HCT116 (cell line): Measurements from ENCODE around the gene MAP2K2. TPM values are rescaled to one million over a fixed set of nuclear protein-coding genes. Genes with fewer than 3 reads are reported as not detected.

Experiments
- ATAC-seq: fragments of 200-7000 bp; cut with Tn5 transposase; 2 replicates; pipeline ENCODE4 v1.9.1; 2020; ENCODE audit warnings: mild to moderate bottlenecking, moderate library complexity
- BruUV-seq: library from RNA; stranded (reverse); fragments of 400-500 nt; replicated peaks from 2 replicates; lab custom pipeline; 2021; lab: Mats Ljungman, UMichigan
- CTCF ChIA-PET: fragments of 300-600 bp; sonication (Branson Sonifier 250); formaldehyde crosslinking; loops from one replicate; lab custom pipeline; 2021; ENCODE audit warnings: antibody characterized with exemption; lab: Charles Lee
- POLR2A ChIA-PET: fragments of 300-600, 350-600 bp; sonication (Branson Sonifier 250); formaldehyde crosslinking; loops from one replicate; lab custom pipeline; 2021; ENCODE audit warnings: antibody characterized with exemption; lab: Charles Lee
- RAD21 ChIA-PET, 2 experiments: fragments of 300-600 bp; sonication (Branson Sonifier 250); formaldehyde crosslinking; loops; one replicate each; lab custom pipeline; 2023; ENCODE audit warnings: low total read pairs in 2 of 2; ENCODE audit not compliant: uncharacterized antibody in 2 of 2, unreplicated experiment in 2 of 2, low non-redundant PET in 1 of 2; lab: Charles Lee
- DNase-seq: peaks from one replicate; pipeline ENCODE4 v3.0.0-alpha.2; 2010; ENCODE audit warnings: low read depth, low spot score
- H2AFZ ChIP-seq: fragments of 200-600 bp; shearing (Covaris generic), sonication (generic); 2 replicates; pipeline ENCODE4 v1.6.1; 2017; ENCODE audit warnings: low read depth, mixed run types, mixed read lengths, antibody characterized with exemption, low read length; ENCODE audit not compliant: poor library complexity, severe bottlenecking
- H3K27ac ChIP-seq: 2 replicates; pipeline ENCODE4 v1.5.1; 2012; ENCODE audit warnings: low read depth, low read length
- H3K27me3 ChIP-seq: fragments of 200-600 bp; sonication (generic); 2 replicates; pipeline ENCODE4 v1.6.1; 2016; ENCODE audit warnings: mixed run types, low read length, mixed read lengths; ENCODE audit not compliant: insufficient read depth
- H3K36me3 ChIP-seq, 2 experiments: fragments of 200-500 bp in 1 of 2; fragments of 200-600 bp in 1 of 2; sonication (Bioruptor generic) in 1 of 2; sonication (generic) in 1 of 2; 2 replicates each; pipeline versions ENCODE4 v1.5.1 to v1.6.1; 2014 to 2016; ENCODE audit warnings: low read length in 2 of 2, inconsistent platforms in 1 of 2, mixed read lengths in 1 of 2, mixed run types in 1 of 2; ENCODE audit not compliant: insufficient read depth in 2 of 2, control insufficient read depth in 1 of 2
- H3K4me1 ChIP-seq, 2 experiments: fragments of 200-600 bp in 1 of 2; sonication (generic) in 1 of 2; 2 replicates each; pipeline versions ENCODE4 v1.5.1 to v1.6.1; 2012 to 2017; ENCODE audit warnings: low read length in 2 of 2, inconsistent platforms in 1 of 2, mild to moderate bottlenecking in 1 of 2, mixed read lengths in 1 of 2, mixed run types in 1 of 2, moderate library complexity in 1 of 2; ENCODE audit not compliant: insufficient read depth in 2 of 2, control insufficient read depth in 1 of 2
- H3K4me2 ChIP-seq: fragments of 200-600 bp; sonication (generic); 2 replicates; pipeline ENCODE4 v1.6.1; 2017; ENCODE audit warnings: mixed run types, low read length, mixed read lengths
- H3K4me3 ChIP-seq, 2 experiments: fragments of 200-600 bp in 1 of 2; sonication (generic) in 1 of 2; replicated peaks in 1 of 2; 2 replicates each; pipeline ENCODE4 v1.5.1; 2011 to 2016; ENCODE audit warnings: low read length in 2 of 2, control low read depth in 1 of 2, low read depth in 1 of 2, mild to moderate bottlenecking in 1 of 2, mixed read lengths in 1 of 2, mixed run types in 1 of 2
- H3K79me2 ChIP-seq: fragments of 200-600 bp; sonication (generic); 2 replicates; pipeline ENCODE4 v1.6.1; 2017; ENCODE audit warnings: mild to moderate bottlenecking, mixed run types, low read length, moderate library complexity, mixed read lengths; ENCODE audit not compliant: insufficient read depth
- H3K9ac ChIP-seq: fragments of 200-600 bp; sonication (generic); 2 replicates; pipeline ENCODE4 v1.6.1; 2016; ENCODE audit warnings: low read length, mixed read lengths
- H3K9me2 ChIP-seq: fragments of 200-600 bp; sonication (generic), shearing (Covaris generic); 2 replicates; pipeline ENCODE4 v1.6.1; 2017; ENCODE audit warnings: mixed run types, mild to moderate bottlenecking, moderate library complexity; ENCODE audit not compliant: insufficient read depth
- H3K9me3 ChIP-seq, 2 experiments: fragments of 200-500 bp in 1 of 2; fragments of 200-600 bp in 1 of 2; sonication (Bioruptor generic) in 1 of 2; sonication (generic) in 1 of 2; 2 replicates each; pipeline ENCODE4 v1.6.1; 2014 to 2017; ENCODE audit warnings: low read length in 2 of 2, mixed read lengths in 2 of 2, inconsistent platforms in 1 of 2, low read depth in 1 of 2, mild to moderate bottlenecking in 1 of 2, mixed run types in 1 of 2, moderate library complexity in 1 of 2; ENCODE audit not compliant: control insufficient read depth in 1 of 2, insufficient read depth in 1 of 2
- H4K20me1 ChIP-seq: fragments of 200-600 bp; sonication (generic), shearing (Covaris generic); 2 replicates; pipeline ENCODE4 v1.6.1; 2017; ENCODE audit warnings: mixed run types, mild to moderate bottlenecking, moderate library complexity; ENCODE audit not compliant: insufficient read depth
- CBX3 ChIP-seq: IDR thresholded peaks from 2 replicates; pipeline ENCODE4 v1.6.1; 2012; ENCODE audit warnings: low read depth
- CEBPB ChIP-seq: IDR thresholded peaks from 2 replicates; pipeline ENCODE4 v1.6.1; 2012; ENCODE audit warnings: low read depth
- EGR1 ChIP-seq: IDR thresholded peaks from 2 replicates; pipeline ENCODE4 v1.6.1; 2012; ENCODE audit warnings: low read depth
- FOSL1 ChIP-seq: IDR thresholded peaks from 2 replicates; pipeline ENCODE4 v1.6.1; 2012; ENCODE audit warnings: low read depth
- JUND ChIP-seq: IDR thresholded peaks from 2 replicates; pipeline ENCODE4 v1.6.1; 2012
- REST ChIP-seq: IDR thresholded peaks from 2 replicates; pipeline ENCODE4 v1.6.1; 2012; ENCODE audit warnings: low read depth
- SIN3A ChIP-seq: IDR thresholded peaks from 2 replicates; pipeline ENCODE4 v1.6.1; 2012; ENCODE audit warnings: low read depth
- SP1 ChIP-seq: IDR thresholded peaks from 2 replicates; pipeline ENCODE4 v1.6.1; 2012; ENCODE audit warnings: low read depth
- SRF ChIP-seq: IDR thresholded peaks from 2 replicates; pipeline ENCODE4 v1.6.1; 2012; ENCODE audit warnings: low read depth
- YY1 ChIP-seq: IDR thresholded peaks from 2 replicates; pipeline ENCODE4 v1.6.1; 2011; ENCODE audit warnings: low read length, low read depth, moderate library complexity, mild to moderate bottlenecking; ENCODE audit not compliant: insufficient replicate concordance; ENCODE audit errors: extremely low read depth
- ZFX ChIP-seq: fragments of 450-650 bp; IDR thresholded peaks from 2 replicates; pipeline ENCODE4 v1.6.1; 2017
- ZNF274 ChIP-seq: fragments of 200-500 bp; sonication (Bioruptor generic); IDR thresholded peaks from 2 replicates; pipeline ENCODE4 v1.6.1; 2014; ENCODE audit warnings: mild to moderate bottlenecking, low read depth, low read length, inconsistent platforms
- intact Hi-C: fragments of 100-400 bp; cut with micrococcal nuclease; formaldehyde crosslinking; loops from 2 replicates; pipeline ENCODE4 v1.10.0; 2022
- total RNA-seq: library from RNA; stranded (reverse); gene quantifications from one replicate; pipeline ENCODE4 v1.2.1, GENCODE V29; 2021; ENCODE audit not compliant: unreplicated experiment

MAP2K2 gene
- total RNA-seq, 1 experiment from 2014 or later: 186 TPM

GRCh38 chr19:4053423-4054324 lies 70.2 kb downstream of the MAP2K2 start:
- ChIA-PET CTCF (no interaction called here), RAD21 (no interaction called here), POLR2A (no interaction called here)
- Histone ChIP-seq H3K9me3 (no peaks in the 10 kb centered on the region), H3K27ac (no peak overlapping the region; the same call in 1 of the 2 replicates), H3K4me3 (no peak overlapping the region), H3K9me2 (no peaks in the 10 kb centered on the region), H3K36me3 (peaks cover 19 to 27% of the 10 kb centered on the region in 2 experiments; a peak in 3 of 4 replicates), H2AFZ (no peak overlapping the region), H3K27me3 (no peaks in the 10 kb centered on the region), H3K9ac (no peak overlapping the region), H3K4me1 (peaks cover 9 to 11% of the 10 kb centered on the region in 2 experiments), H4K20me1 (peaks cover 6% of the 10 kb centered on the region; the same call in 1 of the 2 replicates), H3K4me2 (no peak overlapping the region), H3K79me2 (peaks cover 97% of the 10 kb centered on the region)
- ATAC-seq (no peak), DNase-seq (no peak)
- TF ChIP-seq FOSL1 (no peak), ZFX (no peak), SRF (no peak), YY1 (no peak), JUND (no peak), CBX3 (no peak), SIN3A (no peak)
- no TSS peak for BruUV-seq
- intact Hi-C loops: no loop called here

- intact Hi-C loops: no loop called here
- BruUV-seq: no TSS peak
- CTCF ChIA-PET: no interaction called here
- TF ChIP-seq CEBPB: no peak
- no peak for TF ChIP-seq ZNF274
- TF ChIP-seq SIN3A: no peak
- no peak for TF ChIP-seq REST
- no peak for TF ChIP-seq SP1
- no peak for TF ChIP-seq EGR1
- TF ChIP-seq JUND: no peak
- TF ChIP-seq, all 23 proteins: peak for 0
- Histone ChIP-seq H4K20me1 (peaks cover 8% of the 10 kb centered on the region; the same call in 1 of the 2 replicates), H3K27ac (no peak overlapping the region), H3K4me2 (no peak overlapping the region), H3K4me1 (peaks cover 2 to 4% of the 10 kb centered on the region in 2 experiments), H3K27me3 (no peaks in the 10 kb centered on the region), H3K9ac (no peak overlapping the region), H3K79me2 (peaks cover 97% of the 10 kb centered on the region), H3K4me3 (no peak overlapping the region), H3K9me2 (no peaks in the 10 kb centered on the region), H2AFZ (no peak overlapping the region), H3K36me3 (peaks cover 19 to 34% of the 10 kb centered on the region in 2 experiments; a peak in 3 of 4 replicates), H3K9me3 (no peaks in the 10 kb centered on the region)
- DNase-seq (no peak), ATAC-seq (no peak)
- POLR2A ChIA-PET: no interaction called here
- RAD21 ChIA-PET: no interaction called here
Observed at GRCh38 chr19:4052993-4053422, 70.9 kb downstream of the MAP2K2 start.
